ENCODE measurements around the gene ZNFX1.

The ZNFX1 gene

GRCh38 chr20:49279677-49280462 is 2.0 kb upstream of the ZNFX1 start:
- DNase-seq (ENCODE audit: low read depth in 2 of 2), result no peak

- DNase-seq (ENCODE audit: low read depth in 2 of 2), result no peak
Observed at GRCh38 chr20:49278818-49279676, 1.2 kb upstream of the ZNFX1 start.

- DNase-seq (ENCODE audit: low read depth in 2 of 2), result no peak
Observed at GRCh38 chr20:49277786-49278035, 146 bp downstream of the ZNFX1 start.

- no peak for DNase-seq (ENCODE audit: low read depth in 2 of 2)
Observed at GRCh38 chr20:49276961-49277785, 684 bp downstream of the ZNFX1 start.

GRCh38 chr20:49276161-49276960 is 1.5 kb downstream of the ZNFX1 start:
- no peak for DNase-seq (ENCODE audit: low read depth in 2 of 2)

GRCh38 chr20:49275636-49276035 is 2.2 kb downstream of the ZNFX1 start:
- no peak for DNase-seq (ENCODE audit: low read depth in 2 of 2)

- no peak for DNase-seq (ENCODE audit: low read depth in 2 of 2)
Observed at GRCh38 chr20:49275216-49275615, 2.6 kb downstream of the ZNFX1 start.

GRCh38 chr20:49273696-49274277 is 4.1 kb downstream of the ZNFX1 start:
- no peak for DNase-seq (ENCODE audit: low read depth in 2 of 2)

GRCh38 chr20:49272654-49273053 is 5.2 kb downstream of the ZNFX1 start:
- DNase-seq (ENCODE audit: low read depth in 2 of 2), result no peak

- no peak for DNase-seq (ENCODE audit: low read depth in 2 of 2)
Observed at GRCh38 chr20:49270736-49271135, 7.1 kb downstream of the ZNFX1 start.

GRCh38 chr20:49270177-49270576 is 7.7 kb downstream of the ZNFX1 start:
- no peak for DNase-seq (ENCODE audit: low read depth in 2 of 2)

- peak in 1 of 2 experiments; percentile 43 for DNase-seq (ENCODE audit: low read depth in 2 of 2)
Observed at GRCh38 chr20:49268600-49269365, 9.1 kb downstream of the ZNFX1 start.

- no peak for DNase-seq (ENCODE audit: low read depth in 2 of 2)
Observed at GRCh38 chr20:49267327-49267726, 10.5 kb downstream of the ZNFX1 start.

GRCh38 chr20:49262444-49262843 is 15.4 kb downstream of the ZNFX1 start:
- no peak for DNase-seq (ENCODE audit: low read depth in 2 of 2)

- DNase-seq (ENCODE audit: low read depth in 2 of 2), result no peak
Observed at GRCh38 chr20:49261173-49261572, 16.7 kb downstream of the ZNFX1 start.

- DNase-seq (ENCODE audit: low read depth in 2 of 2), result no peak
Observed at GRCh38 chr20:49260218-49260617, 17.6 kb downstream of the ZNFX1 start.

GRCh38 chr20:49259799-49260198 is 18.1 kb downstream of the ZNFX1 start:
- no peak for DNase-seq (ENCODE audit: low read depth in 2 of 2)

- DNase-seq (ENCODE audit: low read depth in 2 of 2), result no peak
Observed at GRCh38 chr20:49259284-49259683, 18.6 kb downstream of the ZNFX1 start.

GRCh38 chr20:49256261-49256660 is 21.6 kb downstream of the ZNFX1 start:
- DNase-seq (ENCODE audit: low read depth in 2 of 2), result no peak

- no peak for DNase-seq (ENCODE audit: low read depth in 2 of 2)
Observed at GRCh38 chr20:49252556-49253350, 25.1 kb downstream of the ZNFX1 start.
